ENCODE results near the gene ASAP2.

DNA sequence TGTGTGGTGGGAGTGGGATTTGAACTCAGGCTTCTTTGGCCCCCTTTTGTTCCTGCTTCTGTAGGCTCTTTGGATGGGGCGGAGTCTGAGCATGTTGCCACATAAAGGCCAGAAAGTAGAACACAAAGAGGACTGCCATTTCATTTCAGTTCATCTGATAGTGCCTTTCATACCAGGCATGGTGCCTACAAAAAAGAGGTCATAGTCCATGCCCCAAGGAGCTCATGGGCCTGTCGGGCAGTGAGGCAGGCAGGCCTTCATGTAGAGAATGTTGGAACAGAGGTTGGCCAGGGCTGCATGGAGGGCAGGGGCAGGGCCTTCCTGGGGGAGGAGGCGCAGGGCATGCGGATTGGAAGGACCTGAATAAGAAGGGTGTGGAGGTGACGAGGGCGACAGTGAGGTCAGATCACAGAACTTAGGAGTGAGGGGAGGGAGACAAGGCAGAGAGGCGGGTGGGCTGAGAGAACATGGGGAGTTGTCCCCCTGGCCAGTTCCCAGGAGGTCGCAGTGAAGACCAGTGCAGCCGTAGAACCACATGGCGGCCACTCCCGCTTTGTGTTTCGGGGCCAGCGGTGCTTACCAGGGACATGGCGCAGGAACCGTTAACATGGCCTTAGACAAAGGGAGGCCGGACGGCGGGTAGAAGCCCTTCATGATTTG lies 167.6 kb downstream of the ASAP2 start:
- TF ChIP-seq, protein P1, sequence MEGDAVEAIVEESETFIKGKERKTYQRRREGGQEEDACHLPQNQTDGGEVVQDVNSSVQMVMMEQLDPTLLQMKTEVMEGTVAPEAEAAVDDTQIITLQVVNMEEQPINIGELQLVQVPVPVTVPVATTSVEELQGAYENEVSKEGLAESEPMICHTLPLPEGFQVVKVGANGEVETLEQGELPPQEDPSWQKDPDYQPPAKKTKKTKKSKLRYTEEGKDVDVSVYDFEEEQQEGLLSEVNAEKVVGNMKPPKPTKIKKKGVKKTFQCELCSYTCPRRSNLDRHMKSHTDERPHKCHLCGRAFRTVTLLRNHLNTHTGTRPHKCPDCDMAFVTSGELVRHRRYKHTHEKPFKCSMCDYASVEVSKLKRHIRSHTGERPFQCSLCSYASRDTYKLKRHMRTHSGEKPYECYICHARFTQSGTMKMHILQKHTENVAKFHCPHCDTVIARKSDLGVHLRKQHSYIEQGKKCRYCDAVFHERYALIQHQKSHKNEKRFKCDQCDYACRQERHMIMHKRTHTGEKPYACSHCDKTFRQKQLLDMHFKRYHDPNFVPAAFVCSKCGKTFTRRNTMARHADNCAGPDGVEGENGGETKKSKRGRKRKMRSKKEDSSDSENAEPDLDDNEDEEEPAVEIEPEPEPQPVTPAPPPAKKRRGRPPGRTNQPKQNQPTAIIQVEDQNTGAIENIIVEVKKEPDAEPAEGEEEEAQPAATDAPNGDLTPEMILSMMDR (IDR thresholded peaks at IDR 0.05; ENCODE audit: low read length), result no peak
- TF ChIP-seq EZH2 (optimal IDR thresholded peaks at IDR 0.05; ENCODE audit: low read depth, low read length) (no peak), EZH2phosphoT487 (IDR thresholded peaks at IDR 0.05; ENCODE audit: low read length) (no peak)
